Adrenal gland (tissue), 5 donors: ENCODE data around the gene RLF.

Experiments used
- CTCF ChIP-seq, 6 experiments: fragments of 450-650 bp in 4 of 6; fragments of 200-600 bp in 2 of 6; sonication (generic) in 1 of 6; IDR thresholded peaks; 1 replicate in 5 of 6; 2 replicates in 1 of 6; pipeline versions ENCODE4 v1.5.1 to v1.8.0; 2016 to 2021; ENCODE audit warnings: antibody characterized with exemption in 6 of 6, mild to moderate bottlenecking in 2 of 6, moderate library complexity in 1 of 6
- POLR2A ChIP-seq, 2 donors: fragments of 450-650 bp; IDR thresholded peaks; one replicate each; pipeline ENCODE4 v1.6.1; 2017; ENCODE audit warnings: antibody characterized with exemption in 2 of 2, mild to moderate bottlenecking in 2 of 2, moderate library complexity in 1 of 2
- donor health status: DM: no; HTN: no; CAD: no.

- TF ChIP-seq POLR2A (IDR thresholded peaks at IDR 0.05) (no peak), CTCF (IDR thresholded peaks at IDR 0.05) (no peak)
These were observed 86.5 kb downstream of the RLF start, which contains the start of gene TMCO2 for GRCh38 chr1:40247655-40248054.
